MV-4-11 (cell line): ENCODE data around the gene AATK.

Experiments used
- DNase-seq: peaks from one replicate; lab custom pipeline; 2025; lab: John Stamatoyannopoulos, UW

Gene AATK

DNA sequence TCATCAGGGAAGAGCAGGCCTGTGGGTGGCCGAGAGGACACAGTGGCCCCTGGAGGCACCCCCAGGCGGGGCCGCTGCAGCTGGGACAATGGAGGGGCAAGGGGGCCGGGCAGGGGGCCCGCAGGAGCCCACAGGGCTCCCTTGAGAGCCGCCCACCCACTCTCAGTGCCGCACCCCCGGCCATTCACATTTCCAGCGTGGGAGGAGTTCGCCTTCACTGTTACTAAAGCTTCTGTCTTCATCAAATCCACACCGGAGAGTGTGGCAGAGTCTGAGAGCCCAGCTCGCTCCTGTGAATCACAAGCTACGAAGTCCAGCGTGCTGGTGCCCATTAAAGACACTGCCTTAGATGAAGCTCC lies 21.6 kb downstream of the AATK start:
- DNase-seq, result no peak

GRCh38 chr17:81143717-81144422 lies 22.2 kb downstream of the AATK start:
- DNase-seq, result no peak

DNA sequence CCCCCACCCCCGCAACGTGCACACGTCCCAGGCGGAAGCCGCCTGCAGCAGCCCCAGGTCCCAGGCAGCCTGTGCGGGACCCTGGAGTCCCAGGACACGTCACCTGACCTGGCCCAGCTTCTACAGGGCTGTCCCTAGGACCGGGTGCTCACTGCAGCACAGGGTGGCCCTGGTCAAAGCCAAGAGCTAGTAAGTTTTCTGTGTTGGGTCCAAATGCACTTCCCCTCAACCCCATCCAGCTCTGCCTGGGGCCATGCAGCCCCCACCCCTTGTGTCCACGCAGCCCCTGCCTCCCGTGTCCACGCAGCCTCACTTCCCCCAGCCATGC lies 22.9 kb downstream of the AATK start:
- DNase-seq, result no peak

DNA sequence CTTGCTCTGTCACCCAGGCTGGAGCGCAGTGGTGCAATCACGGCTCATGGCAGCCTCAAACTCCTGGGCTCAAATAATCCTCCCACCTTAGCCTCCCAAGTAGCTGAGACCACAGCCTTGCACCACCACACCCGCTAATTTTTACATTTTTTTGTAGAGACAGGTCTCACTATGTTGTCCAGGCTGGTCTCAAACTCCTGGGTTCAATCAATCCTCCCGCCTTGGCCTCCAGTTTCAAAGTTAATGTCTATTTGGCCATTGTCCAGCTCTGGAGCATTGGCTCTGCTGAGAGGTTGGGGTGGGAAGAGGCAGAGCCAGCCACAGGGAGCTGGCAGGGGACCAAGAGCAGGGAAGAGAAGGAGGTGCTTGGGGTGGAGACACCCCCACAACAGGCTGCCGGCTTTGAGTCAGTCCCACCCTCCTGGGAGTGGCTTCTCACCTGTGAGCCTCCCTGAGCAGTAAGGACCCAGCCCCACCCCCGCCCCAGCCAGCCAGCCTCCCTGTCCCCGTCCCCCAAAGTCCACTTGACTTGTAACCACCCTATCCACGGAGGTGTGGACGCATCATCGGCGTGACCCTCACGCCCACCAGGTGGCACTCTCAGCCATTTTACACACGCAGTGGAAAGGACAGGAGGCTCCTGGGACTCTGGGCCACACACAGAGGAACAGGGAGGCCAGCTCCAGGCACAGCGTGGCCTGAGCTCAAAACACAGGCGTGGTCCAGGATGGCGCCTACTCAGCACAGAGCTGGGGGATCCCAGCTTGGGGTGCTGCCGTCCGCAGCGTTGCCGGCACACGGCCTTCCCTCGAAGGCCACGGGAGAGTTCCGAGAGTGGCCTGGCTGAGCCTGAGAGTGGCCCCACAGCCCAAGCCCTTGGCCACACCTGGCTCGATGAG lies 23.5 kb downstream of the AATK start:
- DNase-seq, result peak; percentile 67

DNA sequence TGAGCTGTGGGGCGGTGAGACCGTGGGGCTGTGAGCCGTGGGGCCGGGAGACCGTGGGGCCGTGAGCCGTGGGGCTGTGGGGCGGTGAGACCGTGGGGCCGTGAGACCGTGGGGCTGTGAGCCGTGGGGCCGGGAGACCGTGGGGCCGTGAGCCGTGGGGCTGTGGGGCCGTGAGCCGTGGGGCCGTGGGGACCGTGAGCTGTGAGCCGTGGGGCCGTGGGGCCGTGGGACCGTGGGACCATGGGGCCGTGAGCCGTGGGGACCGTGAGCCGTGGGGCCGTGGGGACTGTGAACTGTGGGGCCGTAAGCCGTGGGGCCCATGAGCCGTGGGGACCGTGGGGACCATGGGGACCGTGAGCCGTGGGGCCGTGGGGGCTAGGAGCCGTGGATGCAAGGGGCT lies 25.3 kb downstream of the AATK start:
- DNase-seq, result no peak

GRCh38 chr17:81140018-81140417 lies 26.0 kb downstream of the AATK start:
- no peak for DNase-seq

DNA sequence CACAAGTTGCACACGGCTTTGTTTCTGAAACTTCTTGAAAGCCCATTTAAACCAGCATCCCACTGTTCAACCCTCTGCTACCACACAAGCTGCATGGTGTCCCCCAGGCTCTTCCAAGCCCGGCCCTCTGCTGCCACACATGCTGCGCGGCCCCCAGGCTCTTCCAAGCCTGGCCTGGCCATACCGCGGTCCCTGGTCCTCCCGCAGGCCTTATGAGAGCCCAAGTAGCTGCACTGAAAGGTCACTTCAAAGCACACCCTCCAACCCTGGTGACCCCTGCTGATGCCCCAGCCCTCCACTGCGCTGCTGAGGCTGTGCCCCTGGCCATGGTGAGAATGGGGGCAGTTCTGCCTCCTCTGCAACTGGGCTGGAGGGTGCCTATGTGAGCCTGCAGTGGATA lies 26.6 kb downstream of the AATK start:
- no peak for DNase-seq

DNA sequence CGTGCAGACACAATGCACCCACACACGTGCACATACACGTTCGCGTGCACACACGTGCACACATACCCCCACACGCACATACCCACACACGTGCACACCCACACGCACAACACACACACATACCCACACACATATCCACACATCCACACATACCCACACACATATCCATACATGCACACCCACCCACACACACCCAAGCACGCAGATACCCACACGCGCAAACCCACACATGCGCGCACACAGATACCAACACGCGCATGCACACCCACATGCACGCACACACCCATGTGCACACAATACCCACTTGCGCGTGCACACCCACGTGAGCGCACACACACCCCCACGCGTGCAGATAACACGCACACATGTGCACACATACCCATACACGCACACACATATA lies 27.5 kb downstream of the AATK start:
- no peak for DNase-seq

- no peak for DNase-seq
Observed at GRCh38 chr17:81138083-81138482, 27.9 kb downstream of the AATK start.

DNA sequence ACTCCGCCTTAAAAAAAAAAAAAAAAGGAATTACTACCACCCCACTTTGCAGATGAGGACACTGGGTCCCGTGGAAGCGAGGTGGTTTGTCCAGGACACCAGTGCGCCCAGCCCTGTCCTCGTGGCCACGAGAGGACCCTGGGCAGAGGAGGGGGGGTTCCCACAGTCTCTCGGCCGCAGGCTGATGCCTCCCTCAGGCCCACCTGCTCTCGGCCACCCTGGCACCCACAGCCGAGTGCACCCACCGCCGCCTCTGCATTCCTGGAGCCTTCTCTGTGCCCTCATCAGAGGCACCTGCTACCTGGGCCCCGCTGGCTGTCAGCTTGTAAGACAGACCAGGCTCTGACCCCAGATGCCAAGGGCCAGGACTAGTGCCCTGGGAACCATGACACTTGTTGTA lies 28.8 kb downstream of the AATK start:
- DNase-seq, result no peak

DNA sequence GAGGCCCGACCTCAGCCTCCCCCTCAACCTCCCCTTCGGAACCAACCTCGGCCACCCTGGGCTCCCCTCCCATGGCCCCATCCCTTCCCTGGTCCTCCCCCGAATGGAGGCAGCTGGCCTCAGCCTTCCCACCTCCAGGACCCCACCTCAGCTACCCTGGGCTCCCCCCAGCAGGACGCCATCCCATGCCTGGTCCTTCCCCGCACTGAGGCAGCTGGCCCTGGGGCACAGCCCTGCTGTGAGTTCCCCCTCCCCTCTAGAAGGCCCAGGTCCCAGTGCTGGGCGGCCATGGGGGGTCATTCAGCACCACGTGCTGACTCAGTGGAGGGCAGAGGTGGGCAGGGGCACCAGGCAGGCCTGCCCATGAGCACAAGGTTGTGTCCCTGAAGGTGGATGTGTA lies 29.7 kb downstream of the AATK start:
- DNase-seq, result no peak

- DNase-seq, result no peak
Observed at GRCh38 chr17:81135505-81136278, 30.3 kb downstream of the AATK start.

DNA sequence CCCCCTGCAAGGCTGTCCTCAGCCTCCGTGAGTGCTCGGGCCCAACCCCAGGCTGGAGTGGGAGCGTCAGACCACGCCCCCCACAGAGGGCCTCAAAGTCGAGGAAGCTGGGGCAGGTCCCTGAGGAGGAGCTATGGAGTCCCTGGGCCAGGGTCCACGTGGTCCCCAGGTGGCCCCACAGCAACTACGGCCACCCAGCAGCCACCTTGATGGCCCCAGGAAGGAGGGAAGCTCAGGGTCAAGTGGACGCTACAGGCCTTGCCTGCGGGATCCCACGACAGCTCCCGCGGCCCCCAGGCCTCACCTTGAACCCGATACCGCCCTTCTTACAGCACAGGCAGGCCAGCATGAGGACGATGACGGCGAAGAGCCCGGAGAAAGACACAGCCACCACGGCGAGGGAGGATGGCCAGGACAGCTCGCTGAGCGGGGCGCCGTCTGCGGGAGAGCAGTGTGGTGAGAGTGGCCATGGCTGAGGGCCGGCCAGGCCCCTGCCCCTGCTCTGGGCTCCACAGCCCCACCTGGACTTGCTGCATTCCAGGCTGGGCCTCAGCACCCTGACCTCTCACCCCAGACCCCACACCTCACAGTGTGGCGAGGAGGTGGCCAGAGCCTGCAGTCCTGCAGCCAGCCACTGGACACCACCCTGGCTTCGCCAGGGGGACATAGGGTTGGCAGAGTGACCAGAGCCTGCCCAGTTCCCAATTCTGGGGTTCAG lies 31.8 kb downstream of the AATK start:
- no peak for DNase-seq

DNA sequence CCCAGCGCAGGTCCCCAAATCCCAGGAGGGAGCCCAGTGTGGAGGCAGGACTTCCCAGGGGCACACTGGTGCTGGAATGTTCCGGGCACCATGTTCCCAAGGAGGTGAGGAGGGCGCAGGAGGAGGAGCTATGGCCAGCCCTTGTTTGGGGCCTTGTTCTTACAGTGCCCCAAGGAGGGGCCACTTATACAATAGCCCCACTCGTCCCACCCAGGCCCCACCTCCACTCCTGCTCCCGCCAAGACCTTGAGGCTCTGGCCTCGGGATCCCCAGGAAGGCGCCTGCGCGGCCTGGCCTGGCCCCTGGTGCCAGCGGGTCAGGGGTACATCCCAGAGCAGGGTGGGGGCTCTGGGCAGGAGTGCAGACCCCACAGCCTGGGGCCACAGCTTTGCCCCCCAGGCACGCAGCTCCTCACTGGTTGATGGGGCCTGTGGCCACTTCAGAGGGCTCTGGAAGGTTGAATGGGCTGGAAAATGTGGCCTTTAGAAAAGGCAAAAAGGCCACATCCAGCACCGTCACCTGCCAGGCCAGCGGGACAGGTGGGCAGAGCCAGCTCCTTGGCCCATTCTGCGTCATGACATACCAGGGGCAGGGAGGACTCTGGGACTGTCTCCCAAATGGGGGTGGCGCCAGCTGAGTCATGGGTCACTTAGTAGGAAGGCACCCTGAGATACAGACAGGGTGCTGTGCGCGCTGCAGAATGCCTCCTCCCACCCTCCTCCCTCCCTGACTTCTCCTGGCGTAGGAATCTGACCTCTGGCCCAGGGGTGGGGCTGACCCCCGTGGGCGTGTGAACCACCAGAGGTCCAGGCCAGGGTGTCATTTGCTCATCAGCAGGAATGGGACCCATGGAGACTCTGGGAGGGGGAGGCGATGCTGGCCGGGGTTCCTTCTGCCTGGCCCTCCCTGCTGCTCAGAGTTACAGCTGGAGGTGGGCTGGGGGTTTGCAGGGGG lies 33.0 kb downstream of the AATK start:
- DNase-seq, result no peak

GRCh38 chr17:81132197-81132540 lies 33.9 kb downstream of the AATK start:
- DNase-seq, result no peak

DNA sequence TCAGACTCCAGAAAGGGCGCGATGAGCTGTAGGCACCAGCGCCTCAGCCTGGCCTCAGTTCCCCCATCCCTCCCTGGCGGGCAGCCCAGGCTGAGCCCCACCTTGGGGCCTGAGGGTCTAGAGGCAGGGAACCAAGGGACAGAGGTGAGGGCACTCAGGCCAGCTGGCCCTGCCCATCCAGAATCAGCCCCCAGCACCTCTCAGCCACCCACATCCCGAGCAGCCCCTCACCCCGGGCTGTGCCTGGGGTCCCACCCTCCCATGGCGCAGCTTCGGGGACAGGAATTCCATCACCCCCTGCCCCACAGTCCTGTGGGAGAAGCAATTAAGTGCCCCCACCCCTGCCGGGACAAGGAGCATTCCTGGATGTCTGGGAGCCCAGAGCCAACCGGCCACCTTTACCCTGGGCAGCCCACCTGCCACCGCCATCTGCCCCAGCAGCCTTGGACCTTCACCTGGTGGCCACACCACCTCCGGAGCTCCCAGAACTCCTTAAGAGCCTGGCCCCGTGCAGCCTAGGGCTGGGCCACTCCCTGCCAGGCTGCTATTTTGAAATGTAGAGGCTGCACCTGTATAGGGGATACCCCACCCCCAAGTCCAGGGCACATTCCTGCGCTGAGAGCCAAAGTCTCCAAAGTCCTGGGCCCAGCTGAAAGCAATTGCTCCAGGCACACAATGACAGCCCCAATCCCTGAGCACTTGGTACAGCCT lies 34.4 kb downstream of the AATK start:
- no peak for DNase-seq

GRCh38 chr17:81130385-81131361 lies 35.3 kb downstream of the AATK start:
- DNase-seq, result no peak

GRCh38 chr17:81129711-81130367 lies 36.2 kb downstream of the AATK start:
- DNase-seq, result no peak

DNA sequence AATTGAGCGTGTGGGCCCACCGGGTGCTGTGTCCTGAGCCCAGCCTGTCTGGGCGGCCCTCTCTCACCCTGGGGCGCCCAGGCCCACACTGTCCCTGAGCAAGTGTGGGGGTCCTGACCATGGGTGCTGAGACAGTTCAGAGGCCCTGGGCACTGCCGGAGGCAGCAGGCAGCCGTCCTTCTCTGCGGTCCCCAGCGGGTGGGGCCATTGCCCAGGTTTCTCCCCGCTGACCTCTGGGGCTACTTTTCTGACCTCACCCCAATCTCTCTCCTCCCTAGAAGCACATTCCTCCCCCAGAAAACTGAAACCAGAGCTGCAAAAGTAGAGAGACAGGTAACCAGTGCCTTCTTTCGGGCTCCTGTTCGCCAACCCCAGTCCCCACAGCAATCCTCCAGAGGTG lies 36.7 kb downstream of the AATK start:
- no peak for DNase-seq
